ENCODE data around the gene PCDH7.

PCDH7 gene, protein sequence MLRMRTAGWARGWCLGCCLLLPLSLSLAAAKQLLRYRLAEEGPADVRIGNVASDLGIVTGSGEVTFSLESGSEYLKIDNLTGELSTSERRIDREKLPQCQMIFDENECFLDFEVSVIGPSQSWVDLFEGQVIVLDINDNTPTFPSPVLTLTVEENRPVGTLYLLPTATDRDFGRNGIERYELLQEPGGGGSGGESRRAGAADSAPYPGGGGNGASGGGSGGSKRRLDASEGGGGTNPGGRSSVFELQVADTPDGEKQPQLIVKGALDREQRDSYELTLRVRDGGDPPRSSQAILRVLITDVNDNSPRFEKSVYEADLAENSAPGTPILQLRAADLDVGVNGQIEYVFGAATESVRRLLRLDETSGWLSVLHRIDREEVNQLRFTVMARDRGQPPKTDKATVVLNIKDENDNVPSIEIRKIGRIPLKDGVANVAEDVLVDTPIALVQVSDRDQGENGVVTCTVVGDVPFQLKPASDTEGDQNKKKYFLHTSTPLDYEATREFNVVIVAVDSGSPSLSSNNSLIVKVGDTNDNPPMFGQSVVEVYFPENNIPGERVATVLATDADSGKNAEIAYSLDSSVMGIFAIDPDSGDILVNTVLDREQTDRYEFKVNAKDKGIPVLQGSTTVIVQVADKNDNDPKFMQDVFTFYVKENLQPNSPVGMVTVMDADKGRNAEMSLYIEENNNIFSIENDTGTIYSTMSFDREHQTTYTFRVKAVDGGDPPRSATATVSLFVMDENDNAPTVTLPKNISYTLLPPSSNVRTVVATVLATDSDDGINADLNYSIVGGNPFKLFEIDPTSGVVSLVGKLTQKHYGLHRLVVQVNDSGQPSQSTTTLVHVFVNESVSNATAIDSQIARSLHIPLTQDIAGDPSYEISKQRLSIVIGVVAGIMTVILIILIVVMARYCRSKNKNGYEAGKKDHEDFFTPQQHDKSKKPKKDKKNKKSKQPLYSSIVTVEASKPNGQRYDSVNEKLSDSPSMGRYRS (N-terminal part only)

DNA sequence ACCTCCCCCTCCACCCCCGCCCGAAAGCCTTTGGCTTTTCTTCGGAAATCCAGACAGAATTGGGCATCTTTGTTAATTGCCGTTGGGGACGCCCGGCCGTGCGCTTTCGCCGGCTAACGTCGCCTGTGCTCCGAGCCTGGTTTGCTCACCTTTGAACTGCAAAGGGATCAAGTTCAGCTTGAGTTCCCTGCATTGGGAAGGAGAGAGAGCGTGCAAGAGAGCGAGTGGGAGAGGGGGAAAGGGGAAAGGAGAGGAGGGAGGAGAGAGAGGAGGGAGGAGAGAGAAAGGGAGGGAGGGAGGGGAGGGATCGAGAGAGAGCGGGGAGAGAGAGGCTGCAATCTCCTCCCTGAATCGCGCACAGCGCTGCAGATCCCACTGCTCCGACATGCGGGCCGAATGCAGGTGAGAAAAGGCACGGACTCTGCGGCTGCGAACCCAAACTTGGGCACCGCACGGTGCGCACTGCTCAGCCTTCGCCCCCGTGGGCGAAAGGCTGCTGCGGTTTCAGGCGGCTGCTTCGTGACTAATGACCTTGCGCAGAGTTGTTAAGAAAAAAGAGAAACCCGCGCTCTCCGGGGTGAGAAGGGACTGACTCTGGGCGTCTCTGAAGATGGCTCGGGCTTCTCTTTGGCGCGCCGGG lies at the start of gene PCDH7:
PCDH7 (plus strand) TSS at position 349 of the 640 bp plus-strand sequence. CDS start 1,054 bp downstream, outside the sequence.
- peak; percentile 25 for DNase-seq (ENCODE audit: low spot score)

DNA sequence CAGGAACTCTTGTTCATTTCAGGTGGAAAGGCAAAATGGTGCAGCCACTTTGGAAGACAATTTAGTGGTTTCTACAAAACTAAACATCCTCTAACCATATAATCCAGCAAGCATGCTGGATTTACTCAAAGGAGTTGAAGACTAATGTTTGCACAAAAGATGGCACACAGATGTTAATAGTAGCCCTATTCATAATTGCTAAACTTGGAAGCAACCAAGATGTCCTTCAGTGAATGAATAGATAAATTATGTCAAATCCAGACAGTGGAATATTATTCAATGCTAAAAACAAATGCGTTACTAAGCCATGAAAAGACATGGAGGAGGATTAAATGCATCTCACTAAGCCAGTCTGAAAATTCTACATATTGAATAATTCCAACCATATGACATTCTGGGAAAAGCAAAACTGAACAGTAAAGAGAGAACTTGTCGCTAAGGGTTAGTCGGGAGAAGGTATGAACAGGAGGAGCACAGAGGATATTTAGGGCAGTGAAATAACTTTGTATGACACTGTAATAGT lies 48.2 kb upstream of the PCDH7 start:
- no peak for DNase-seq (ENCODE audit: low spot score)

GRCh38 chr4:30696191-30696590 lies 24.0 kb upstream of the PCDH7 start:
- no peak for DNase-seq (ENCODE audit: low spot score)

- peak; percentile 51 for DNase-seq (ENCODE audit: low spot score)
These were observed 5.6 kb upstream of the PCDH7 start for GRCh38 chr4:30714408-30715031.

DNA sequence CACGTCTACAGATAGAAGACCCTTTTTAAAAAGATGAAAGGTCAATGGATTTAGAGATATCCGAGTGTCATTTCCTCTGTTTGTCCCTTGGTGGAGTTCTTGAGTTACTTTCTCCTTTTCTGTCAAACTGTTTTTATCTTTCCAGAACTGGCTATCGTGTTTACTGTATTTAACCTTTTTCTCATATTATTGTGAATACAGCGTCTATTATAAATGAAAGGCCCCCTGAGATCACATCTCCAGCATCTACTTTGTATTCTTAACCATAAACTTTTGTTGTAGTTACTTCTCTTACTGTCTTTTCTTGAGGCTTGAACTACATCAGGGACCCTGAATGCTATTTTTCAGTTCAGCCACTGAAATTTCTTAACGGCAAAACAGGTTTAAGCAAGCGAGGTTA lies 4.0 kb upstream of the PCDH7 start:
- peak; percentile 24 for DNase-seq (ENCODE audit: low spot score)

DNA sequence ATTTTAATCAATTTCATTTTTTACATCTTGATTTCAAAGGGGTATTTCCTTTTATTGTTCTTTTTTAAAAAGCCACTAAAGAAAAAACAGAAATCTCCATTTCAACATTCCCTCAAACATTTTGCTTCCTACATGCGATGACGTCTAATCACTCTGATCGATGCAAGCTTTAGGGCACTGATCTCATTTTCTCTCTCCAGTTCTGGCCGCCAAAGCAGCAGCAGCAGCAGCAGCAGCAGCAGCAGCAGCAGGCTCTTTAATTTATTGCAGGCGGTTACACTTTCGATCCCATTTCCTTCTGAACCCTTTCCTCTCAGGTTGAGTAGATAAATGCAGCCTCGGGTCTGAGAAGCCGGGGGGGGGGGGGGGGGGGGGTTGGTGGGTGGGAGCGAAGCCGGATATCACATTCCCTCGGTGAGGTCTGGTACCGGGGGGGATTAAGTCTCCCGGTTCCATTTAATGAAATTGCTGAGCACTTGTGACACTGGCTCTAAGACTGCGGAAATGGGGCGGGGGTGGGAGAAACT lies 3.4 kb upstream of the PCDH7 start:
- DNase-seq (ENCODE audit: low spot score) = no peak

DNA sequence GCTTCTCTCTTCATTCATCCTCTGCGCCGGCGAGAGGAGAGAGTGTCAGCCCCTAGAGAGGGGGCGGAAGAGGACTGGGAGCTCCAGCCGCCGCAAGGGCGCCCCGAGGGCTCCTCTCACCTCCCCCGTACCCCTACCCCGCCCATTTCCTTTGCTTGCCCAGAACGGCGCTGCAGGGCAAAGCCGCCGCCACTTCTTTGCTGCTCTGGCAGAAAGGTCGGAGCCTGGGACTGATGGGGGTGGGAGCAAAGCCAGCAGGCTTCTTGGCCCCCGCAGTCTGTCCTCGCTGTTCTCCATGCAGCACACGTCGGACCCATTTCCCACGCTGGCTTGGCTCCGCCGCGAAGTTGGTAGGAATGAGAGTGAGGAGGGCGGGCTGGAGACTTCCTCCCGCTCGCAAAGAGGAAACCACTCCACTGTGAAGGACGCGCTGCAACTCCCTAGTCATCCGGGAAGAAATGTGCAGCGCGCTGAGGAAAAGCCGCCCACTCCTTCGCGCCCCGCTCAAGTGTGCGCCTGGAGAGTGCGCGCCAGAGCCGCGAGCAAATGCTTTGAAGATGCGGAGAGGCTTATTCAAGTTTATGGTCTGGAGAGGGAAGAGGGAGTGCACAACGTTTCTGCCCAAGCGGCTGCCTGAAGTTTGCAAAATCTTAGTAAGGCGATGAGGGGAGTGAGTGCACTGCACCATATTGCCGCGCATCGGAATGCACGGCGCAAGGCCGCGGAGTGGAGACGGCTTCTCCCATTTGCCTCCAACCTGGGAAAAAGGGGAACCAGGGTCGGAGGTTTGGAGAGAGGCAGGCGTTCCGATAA lies 2.8 kb upstream of the PCDH7 start:
- peak; percentile 31 for DNase-seq (ENCODE audit: low spot score)

GRCh38 chr4:30718021-30718542 lies 2.1 kb upstream of the PCDH7 start:
- peak; percentile 8 for DNase-seq (ENCODE audit: low spot score)

DNA sequence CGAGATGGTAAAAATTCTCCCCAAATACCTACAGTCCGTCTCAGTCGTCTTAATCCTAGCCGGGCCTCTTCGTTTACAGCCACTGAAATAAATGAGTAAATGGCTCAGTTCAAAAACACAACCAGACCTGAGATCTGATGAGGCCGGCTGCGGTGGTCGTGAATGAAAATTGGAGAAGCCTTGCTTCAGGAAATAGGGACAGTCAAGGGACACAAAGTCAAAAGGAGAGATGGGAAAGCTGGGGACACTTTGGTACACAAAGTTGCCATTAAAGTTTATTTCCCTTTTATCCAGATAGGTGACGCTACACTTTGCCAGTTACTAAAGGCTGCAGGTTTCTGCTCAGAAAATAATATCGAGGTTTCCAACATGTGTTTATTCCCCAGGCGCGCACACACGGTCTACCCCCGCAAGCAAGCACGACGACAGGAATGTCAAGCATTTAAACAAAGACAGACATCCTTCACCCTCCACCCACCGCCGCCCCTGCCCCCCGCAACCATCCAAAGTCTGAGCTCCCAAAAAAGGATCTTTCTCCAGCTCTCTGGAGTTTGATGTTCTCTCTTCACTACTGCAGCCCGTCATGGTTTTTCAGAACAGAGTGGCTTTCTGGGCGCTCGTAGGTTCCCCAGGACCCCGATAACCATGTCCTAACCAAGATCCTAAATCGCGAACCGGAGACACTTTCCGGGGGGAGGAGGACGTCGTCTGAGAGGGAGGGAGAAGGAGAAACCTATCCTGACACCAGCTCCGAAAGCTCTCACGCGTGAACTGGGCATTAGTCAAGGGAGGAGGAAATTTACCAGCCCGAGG lies 1.3 kb upstream of the PCDH7 start:
- DNase-seq (ENCODE audit: low spot score) = no peak

GRCh38 chr4:30719454-30720020 lies 632 bp upstream of the PCDH7 start:
- peak; percentile 52 for DNase-seq (ENCODE audit: low spot score)

GRCh38 chr4:30720661-30721184 lies 554 bp downstream of the PCDH7 start:
- DNase-seq (ENCODE audit: low spot score) = peak; percentile 13

GRCh38 chr4:30721185-30722091 lies 1.3 kb downstream of the PCDH7 start:
- DNase-seq (ENCODE audit: low spot score) = peak; percentile 22

GRCh38 chr4:30722092-30722358 lies 1.9 kb downstream of the PCDH7 start:
- no peak for DNase-seq (ENCODE audit: low spot score)

- DNase-seq (ENCODE audit: low spot score) = no peak
These were observed 2.4 kb downstream of the PCDH7 start for GRCh38 chr4:30722359-30723200.

GRCh38 chr4:30723201-30723955 lies 3.2 kb downstream of the PCDH7 start:
- DNase-seq (ENCODE audit: low spot score) = no peak

DNA sequence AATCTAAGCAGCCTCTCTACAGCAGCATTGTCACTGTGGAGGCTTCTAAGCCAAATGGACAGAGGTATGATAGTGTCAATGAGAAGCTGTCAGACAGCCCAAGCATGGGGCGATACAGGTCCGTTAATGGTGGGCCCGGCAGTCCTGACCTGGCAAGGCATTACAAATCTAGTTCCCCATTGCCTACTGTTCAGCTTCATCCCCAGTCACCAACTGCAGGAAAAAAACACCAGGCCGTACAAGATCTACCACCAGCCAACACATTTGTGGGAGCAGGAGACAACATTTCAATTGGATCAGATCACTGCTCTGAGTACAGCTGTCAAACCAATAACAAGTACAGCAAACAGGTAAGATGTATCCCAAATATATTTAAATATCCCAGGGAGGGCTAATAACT lies 4.1 kb downstream of the PCDH7 start:
- DNase-seq (ENCODE audit: low spot score) = no peak
